WTC11 (cell line): ENCODE measurements around the gene PCDHA12. TPM values are rescaled to one million over a fixed set of nuclear protein-coding genes. Genes with fewer than 3 reads are reported as not detected.

ENCODE experiments used
- ATAC-seq: fragments of 200-7000 bp; cut with Tn5 transposase; 2 replicates; pipeline ENCODE4 v1.10.0; 2021; ENCODE audit warnings: mild to moderate bottlenecking, moderate library complexity
- CTCF ChIA-PET: fragments of 300-600 bp; sonication (Branson Sonifier 250); formaldehyde crosslinking; loops from one replicate; lab custom pipeline; 2021; ENCODE audit warnings: antibody characterized with exemption; lab: Charles Lee
- POLR2A ChIA-PET: fragments of 350-600 bp; sonication (Branson Sonifier 250); formaldehyde crosslinking; loops from one replicate; lab custom pipeline; 2021; ENCODE audit warnings: antibody characterized with exemption; lab: Charles Lee
- DNase-seq: peaks from one replicate; pipeline ENCODE4 v3.0.0; 2021; ENCODE audit warnings: low spot score
- H3K27ac Mint-ChIP-seq: 2 replicates; pipeline ENCODE4 v1.8.0; 2021; ENCODE audit warnings: mixed read lengths
- H3K27me3 Mint-ChIP-seq: 2 replicates; pipeline ENCODE4 v1.8.0; 2021; ENCODE audit warnings: low read depth, mild to moderate bottlenecking, moderate library complexity, mixed read lengths
- H3K36me3 Mint-ChIP-seq: 2 replicates; pipeline ENCODE4 v1.8.0; 2021; ENCODE audit warnings: mixed read lengths
- H3K4me1 Mint-ChIP-seq: 2 replicates; pipeline ENCODE4 v1.8.0; 2022; ENCODE audit warnings: mixed read lengths
- H3K4me3 Mint-ChIP-seq: 2 replicates; pipeline ENCODE4 v1.8.0; 2021; ENCODE audit warnings: mild to moderate bottlenecking, moderate library complexity, mixed read lengths
- H3K9me3 Mint-ChIP-seq: 2 replicates; pipeline ENCODE4 v1.8.0; 2021; ENCODE audit warnings: mixed read lengths
- ATF1 ChIP-seq: sonication (generic); formaldehyde crosslinking; IDR thresholded peaks from 2 replicates; pipeline ENCODE4 v1.8.1; 2023; ENCODE audit warnings: mild to moderate bottlenecking, moderate library complexity, missing genetic modification reagents
- CTCF ChIP-seq: fragments of 200-600 bp; IDR thresholded peaks from 2 replicates; pipeline ENCODE4 v1.8.0; 2022; ENCODE audit warnings: antibody characterized with exemption
- E2F1 ChIP-seq: sonication (generic); formaldehyde crosslinking; IDR thresholded peaks from 2 replicates; pipeline ENCODE4 v1.8.0; 2022; ENCODE audit warnings: mild to moderate bottlenecking, missing genetic modification reagents
- MYBL2 ChIP-seq: sonication (generic); formaldehyde crosslinking; IDR thresholded peaks from 2 replicates; pipeline ENCODE4 v1.8.1; 2023; ENCODE audit warnings: mild to moderate bottlenecking, moderate library complexity, missing genetic modification reagents
- SMAD4 ChIP-seq: sonication (generic); formaldehyde crosslinking; IDR thresholded peaks from 2 replicates; pipeline ENCODE4 v1.8.0; 2022; ENCODE audit warnings: mild to moderate bottlenecking, missing genetic modification reagents
- TP53 ChIP-seq: sonication (generic); formaldehyde crosslinking; IDR thresholded peaks from 2 replicates; pipeline ENCODE4 v1.8.1; 2023; ENCODE audit warnings: mild to moderate bottlenecking, missing genetic modification reagents
- USF1 ChIP-seq: sonication (generic); formaldehyde crosslinking; IDR thresholded peaks from 2 replicates; pipeline ENCODE4 v1.8.0; 2022; ENCODE audit warnings: mild to moderate bottlenecking, missing genetic modification reagents
- ZNF671 ChIP-seq: fragments of 250-450 bp; sonication (Bioruptor Pico); IDR thresholded peaks from 2 replicates; pipeline ENCODE4 v1.8.0; 2021; ENCODE audit warnings: mild to moderate bottlenecking
- ZSCAN18 ChIP-seq: fragments of 250-450 bp; sonication (Bioruptor Pico); IDR thresholded peaks from 2 replicates; pipeline ENCODE4 v2.1.2; 2022; ENCODE audit warnings: mild to moderate bottlenecking, moderate library complexity
- total RNA-seq: library from RNA; stranded (reverse); gene quantifications from 3 replicates; pipeline ENCODE4 v1.2.3, GENCODE V29; 2021
- TF ChIP-seq, protein P1 (sequence below): sonication (generic); formaldehyde crosslinking; IDR thresholded peaks from 2 replicates; pipeline ENCODE4 v1.8.0; 2023; ENCODE audit warnings: missing genetic modification reagents, mild to moderate bottlenecking, borderline replicate concordance
- TF ChIP-seq, protein P2 (sequence below): sonication (generic); formaldehyde crosslinking; IDR thresholded peaks from 2 replicates; pipeline ENCODE4 v1.8.0; 2023; ENCODE audit warnings: mild to moderate bottlenecking, missing genetic modification reagents
- TF ChIP-seq, protein P3 (sequence below): fragments of 250-450 bp; sonication (Bioruptor Pico); IDR thresholded peaks from 2 replicates; pipeline ENCODE4 v1.9.0; 2021; ENCODE audit warnings: mild to moderate bottlenecking, borderline replicate concordance
- TF ChIP-seq, protein P4 (sequence below): fragments of 250-450 bp; sonication (Bioruptor Pico); conservative IDR thresholded peaks from 2 replicates; pipeline ENCODE4 v1.9.0; 2021; ENCODE audit warnings: mild to moderate bottlenecking

Gene PCDHA12
- total RNA-seq, 1 experiment from 2014 or later: 9.6 TPM

DNA sequence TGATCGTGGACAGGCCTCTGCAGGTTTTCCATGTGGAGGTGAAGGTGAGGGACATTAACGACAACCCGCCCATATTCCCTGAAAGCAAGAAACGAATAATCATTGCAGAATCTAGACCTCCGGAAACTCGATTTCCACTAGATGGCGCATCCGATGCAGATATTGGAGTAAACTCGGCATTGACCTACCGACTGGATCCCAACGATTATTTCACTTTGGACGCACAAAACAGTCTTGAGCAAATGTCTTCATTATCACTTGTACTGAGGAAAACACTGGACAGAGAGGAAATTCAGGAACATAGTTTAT, 7.4 kb downstream of the PCDHA12 start:
- peak overlapping the region; percentile 83 for H3K4me3 Mint-ChIP-seq
- H3K9me3 Mint-ChIP-seq: no peaks in the 10 kb centered on the region
- DNase-seq (peak; percentile 69), ATAC-seq (peak; percentile 70)
- ChIA-PET CTCF (interaction anchor here (0.7 to 7.5 kb wide), 18 partner anchors 10 to 300 kb away, joined by 3 to 77 read pairs (median 4); partner anchors contain the start of genes PCDHA10, PCDHA11, PCDHA4 and PCDHAC1), POLR2A (interaction anchor here (0.8 to 1.3 kb wide), 2 partner anchors 122 to 157 kb away, joined by 3 to 5 read pairs; no protein-coding TSS in a partner anchor)
- H3K36me3 Mint-ChIP-seq: no peaks in the 10 kb centered on the region; the same call in 1 of the 2 replicates
- peaks cover 16% of the 10 kb centered on the region; the same call in 1 of the 2 replicates for H3K4me1 Mint-ChIP-seq
- no peaks in the 10 kb centered on the region for H3K27me3 Mint-ChIP-seq
- H3K27ac Mint-ChIP-seq: peak overlapping the region; percentile 58; the same call in 1 of the 2 replicates
- TF ChIP-seq, protein P1, sequence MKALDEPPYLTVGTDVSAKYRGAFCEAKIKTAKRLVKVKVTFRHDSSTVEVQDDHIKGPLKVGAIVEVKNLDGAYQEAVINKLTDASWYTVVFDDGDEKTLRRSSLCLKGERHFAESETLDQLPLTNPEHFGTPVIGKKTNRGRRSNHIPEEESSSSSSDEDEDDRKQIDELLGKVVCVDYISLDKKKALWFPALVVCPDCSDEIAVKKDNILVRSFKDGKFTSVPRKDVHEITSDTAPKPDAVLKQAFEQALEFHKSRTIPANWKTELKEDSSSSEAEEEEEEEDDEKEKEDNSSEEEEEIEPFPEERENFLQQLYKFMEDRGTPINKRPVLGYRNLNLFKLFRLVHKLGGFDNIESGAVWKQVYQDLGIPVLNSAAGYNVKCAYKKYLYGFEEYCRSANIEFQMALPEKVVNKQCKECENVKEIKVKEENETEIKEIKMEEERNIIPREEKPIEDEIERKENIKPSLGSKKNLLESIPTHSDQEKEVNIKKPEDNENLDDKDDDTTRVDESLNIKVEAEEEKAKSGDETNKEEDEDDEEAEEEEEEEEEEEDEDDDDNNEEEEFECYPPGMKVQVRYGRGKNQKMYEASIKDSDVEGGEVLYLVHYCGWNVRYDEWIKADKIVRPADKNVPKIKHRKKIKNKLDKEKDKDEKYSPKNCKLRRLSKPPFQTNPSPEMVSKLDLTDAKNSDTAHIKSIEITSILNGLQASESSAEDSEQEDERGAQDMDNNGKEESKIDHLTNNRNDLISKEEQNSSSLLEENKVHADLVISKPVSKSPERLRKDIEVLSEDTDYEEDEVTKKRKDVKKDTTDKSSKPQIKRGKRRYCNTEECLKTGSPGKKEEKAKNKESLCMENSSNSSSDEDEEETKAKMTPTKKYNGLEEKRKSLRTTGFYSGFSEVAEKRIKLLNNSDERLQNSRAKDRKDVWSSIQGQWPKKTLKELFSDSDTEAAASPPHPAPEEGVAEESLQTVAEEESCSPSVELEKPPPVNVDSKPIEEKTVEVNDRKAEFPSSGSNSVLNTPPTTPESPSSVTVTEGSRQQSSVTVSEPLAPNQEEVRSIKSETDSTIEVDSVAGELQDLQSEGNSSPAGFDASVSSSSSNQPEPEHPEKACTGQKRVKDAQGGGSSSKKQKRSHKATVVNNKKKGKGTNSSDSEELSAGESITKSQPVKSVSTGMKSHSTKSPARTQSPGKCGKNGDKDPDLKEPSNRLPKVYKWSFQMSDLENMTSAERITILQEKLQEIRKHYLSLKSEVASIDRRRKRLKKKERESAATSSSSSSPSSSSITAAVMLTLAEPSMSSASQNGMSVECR (CRISPR knock-in tag): no peak
- peak; percentile 21; the same call in 1 of the 2 replicates for TF ChIP-seq CTCF

DNA sequence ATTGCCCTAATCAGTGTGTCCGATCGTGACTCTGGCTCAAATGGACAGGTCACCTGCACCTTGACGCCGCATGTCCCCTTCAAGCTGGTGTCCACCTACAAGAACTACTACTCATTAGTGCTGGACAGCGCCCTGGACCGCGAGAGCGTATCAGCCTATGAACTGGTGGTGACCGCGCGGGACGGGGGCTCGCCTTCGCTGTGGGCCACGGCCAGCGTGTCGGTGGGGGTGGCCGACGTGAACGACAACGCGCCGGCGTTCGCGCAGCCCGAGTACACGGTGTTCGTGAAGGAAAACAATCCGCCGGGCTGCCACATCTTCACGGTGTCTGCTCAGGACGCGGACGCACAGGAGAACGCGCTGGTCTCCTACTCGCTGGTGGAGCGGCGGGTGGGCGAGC, 8.3 kb downstream of the PCDHA12 start:
- CTCF ChIA-PET: interaction anchor here (1.2 to 7.5 kb wide), 11 partner anchors 9 to 166 kb away, joined by 3 to 77 read pairs (median 6); partner anchors contain the start of genes PCDHA10, PCDHA11, PCDHA4 and PCDHAC1
- POLR2A ChIA-PET: no interaction called here
- H3K4me1 Mint-ChIP-seq: peaks cover 16% of the 10 kb centered on the region; the same call in 1 of the 2 replicates
- no peaks in the 10 kb centered on the region for H3K9me3 Mint-ChIP-seq
- no peak overlapping the region for H3K4me3 Mint-ChIP-seq
- no peak overlapping the region for H3K27ac Mint-ChIP-seq
- no peaks in the 10 kb centered on the region for H3K27me3 Mint-ChIP-seq
- ATAC-seq (no peak), DNase-seq (no peak)
- no peaks in the 10 kb centered on the region; the same call in 1 of the 2 replicates for H3K36me3 Mint-ChIP-seq
- TF ChIP-seq TP53 (CRISPR knock-in tag) (no peak), SMAD4 (CRISPR knock-in tag) (no peak), ZSCAN18 (CRISPR knock-in tag) (no peak), ZNF671 (CRISPR knock-in tag) (no peak), ATF1 (CRISPR knock-in tag) (no peak), MYBL2 (CRISPR knock-in tag) (no peak), USF1 (CRISPR knock-in tag) (no peak), E2F1 (CRISPR knock-in tag) (no peak)
- TF ChIP-seq, protein P2, sequence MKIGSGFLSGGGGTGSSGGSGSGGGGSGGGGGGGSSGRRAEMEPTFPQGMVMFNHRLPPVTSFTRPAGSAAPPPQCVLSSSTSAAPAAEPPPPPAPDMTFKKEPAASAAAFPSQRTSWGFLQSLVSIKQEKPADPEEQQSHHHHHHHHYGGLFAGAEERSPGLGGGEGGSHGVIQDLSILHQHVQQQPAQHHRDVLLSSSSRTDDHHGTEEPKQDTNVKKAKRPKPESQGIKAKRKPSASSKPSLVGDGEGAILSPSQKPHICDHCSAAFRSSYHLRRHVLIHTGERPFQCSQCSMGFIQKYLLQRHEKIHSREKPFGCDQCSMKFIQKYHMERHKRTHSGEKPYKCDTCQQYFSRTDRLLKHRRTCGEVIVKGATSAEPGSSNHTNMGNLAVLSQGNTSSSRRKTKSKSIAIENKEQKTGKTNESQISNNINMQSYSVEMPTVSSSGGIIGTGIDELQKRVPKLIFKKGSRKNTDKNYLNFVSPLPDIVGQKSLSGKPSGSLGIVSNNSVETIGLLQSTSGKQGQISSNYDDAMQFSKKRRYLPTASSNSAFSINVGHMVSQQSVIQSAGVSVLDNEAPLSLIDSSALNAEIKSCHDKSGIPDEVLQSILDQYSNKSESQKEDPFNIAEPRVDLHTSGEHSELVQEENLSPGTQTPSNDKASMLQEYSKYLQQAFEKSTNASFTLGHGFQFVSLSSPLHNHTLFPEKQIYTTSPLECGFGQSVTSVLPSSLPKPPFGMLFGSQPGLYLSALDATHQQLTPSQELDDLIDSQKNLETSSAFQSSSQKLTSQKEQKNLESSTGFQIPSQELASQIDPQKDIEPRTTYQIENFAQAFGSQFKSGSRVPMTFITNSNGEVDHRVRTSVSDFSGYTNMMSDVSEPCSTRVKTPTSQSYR (CRISPR knock-in tag): no peak
- TF ChIP-seq, protein P3, sequence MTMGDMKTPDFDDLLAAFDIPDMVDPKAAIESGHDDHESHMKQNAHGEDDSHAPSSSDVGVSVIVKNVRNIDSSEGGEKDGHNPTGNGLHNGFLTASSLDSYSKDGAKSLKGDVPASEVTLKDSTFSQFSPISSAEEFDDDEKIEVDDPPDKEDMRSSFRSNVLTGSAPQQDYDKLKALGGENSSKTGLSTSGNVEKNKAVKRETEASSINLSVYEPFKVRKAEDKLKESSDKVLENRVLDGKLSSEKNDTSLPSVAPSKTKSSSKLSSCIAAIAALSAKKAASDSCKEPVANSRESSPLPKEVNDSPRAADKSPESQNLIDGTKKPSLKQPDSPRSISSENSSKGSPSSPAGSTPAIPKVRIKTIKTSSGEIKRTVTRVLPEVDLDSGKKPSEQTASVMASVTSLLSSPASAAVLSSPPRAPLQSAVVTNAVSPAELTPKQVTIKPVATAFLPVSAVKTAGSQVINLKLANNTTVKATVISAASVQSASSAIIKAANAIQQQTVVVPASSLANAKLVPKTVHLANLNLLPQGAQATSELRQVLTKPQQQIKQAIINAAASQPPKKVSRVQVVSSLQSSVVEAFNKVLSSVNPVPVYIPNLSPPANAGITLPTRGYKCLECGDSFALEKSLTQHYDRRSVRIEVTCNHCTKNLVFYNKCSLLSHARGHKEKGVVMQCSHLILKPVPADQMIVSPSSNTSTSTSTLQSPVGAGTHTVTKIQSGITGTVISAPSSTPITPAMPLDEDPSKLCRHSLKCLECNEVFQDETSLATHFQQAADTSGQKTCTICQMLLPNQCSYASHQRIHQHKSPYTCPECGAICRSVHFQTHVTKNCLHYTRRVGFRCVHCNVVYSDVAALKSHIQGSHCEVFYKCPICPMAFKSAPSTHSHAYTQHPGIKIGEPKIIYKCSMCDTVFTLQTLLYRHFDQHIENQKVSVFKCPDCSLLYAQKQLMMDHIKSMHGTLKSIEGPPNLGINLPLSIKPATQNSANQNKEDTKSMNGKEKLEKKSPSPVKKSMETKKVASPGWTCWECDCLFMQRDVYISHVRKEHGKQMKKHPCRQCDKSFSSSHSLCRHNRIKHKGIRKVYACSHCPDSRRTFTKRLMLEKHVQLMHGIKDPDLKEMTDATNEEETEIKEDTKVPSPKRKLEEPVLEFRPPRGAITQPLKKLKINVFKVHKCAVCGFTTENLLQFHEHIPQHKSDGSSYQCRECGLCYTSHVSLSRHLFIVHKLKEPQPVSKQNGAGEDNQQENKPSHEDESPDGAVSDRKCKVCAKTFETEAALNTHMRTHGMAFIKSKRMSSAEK (CRISPR knock-in tag): no peak
- TF ChIP-seq, protein P4, sequence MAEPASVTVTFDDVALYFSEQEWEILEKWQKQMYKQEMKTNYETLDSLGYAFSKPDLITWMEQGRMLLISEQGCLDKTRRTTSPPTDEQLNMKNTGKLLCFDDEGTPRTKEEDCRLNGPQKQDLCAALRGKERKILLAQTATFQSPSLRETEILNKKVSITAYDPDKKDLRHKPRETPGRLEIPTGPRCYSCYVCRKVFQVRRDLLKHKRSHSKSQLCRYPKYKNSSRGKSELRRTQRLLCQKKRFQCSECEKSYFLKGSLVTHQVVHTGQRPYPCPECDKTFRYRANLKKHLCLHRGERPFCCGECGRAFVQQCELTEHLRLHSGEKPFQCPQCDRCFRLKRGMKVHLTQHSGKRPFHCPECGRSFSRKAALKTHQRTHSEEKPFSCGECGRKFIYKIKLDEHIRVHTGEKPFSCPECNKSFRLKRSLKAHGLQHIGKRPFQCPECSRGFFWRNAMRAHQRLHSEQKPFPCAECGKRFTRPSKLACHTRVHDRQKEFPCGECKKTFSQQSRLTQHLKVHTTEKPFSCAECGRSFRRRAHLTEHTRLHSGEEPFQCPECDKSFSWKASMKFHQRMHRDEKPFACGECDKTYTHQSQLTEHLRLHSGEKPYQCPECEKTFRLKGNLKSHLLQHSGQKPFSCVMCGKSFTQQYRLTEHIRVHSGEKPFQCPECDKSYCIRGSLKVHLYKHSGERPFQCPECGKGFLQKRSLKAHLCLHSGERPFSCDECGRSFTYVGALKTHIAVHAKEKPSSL (CRISPR knock-in tag): no peak
